ENCODE measurements around the gene AAMDC.

The AAMDC gene

GRCh38 chr11:77801477-77801876 is 19.5 kb upstream of the AAMDC start:
- Histone ChIP-seq H3K9ac (no peak overlapping the region), H3K9me3 (ENCODE audit: control insufficient read depth, low read length) (no peaks in the 10 kb centered on the region), H3K27ac (no peak overlapping the region), H3K79me2 (peaks cover 24% of the 10 kb centered on the region), H3K36me3 (ENCODE audit: control insufficient read depth, insufficient read depth, low read length) (no peaks in the 10 kb centered on the region), H3K4me1 (no peaks in the 10 kb centered on the region), H3K4me2 (ENCODE audit: low read length) (no peak overlapping the region), H3K27me3 (ENCODE audit: control insufficient read depth, insufficient read depth, low read length) (no peaks in the 10 kb centered on the region), H2AFZ (no peak overlapping the region), H3K4me3 (ENCODE audit: low read depth, low read length) (no peak overlapping the region)
- TF ChIP-seq CTCF (IDR thresholded peaks at IDR 0.05) = no peak

GRCh38 chr11:77806415-77806814 is 14.5 kb upstream of the AAMDC start:
- Histone ChIP-seq H3K79me2 (peaks cover 33% of the 10 kb centered on the region), H3K27ac (no peak overlapping the region), H2AFZ (no peak overlapping the region), H3K9ac (no peak overlapping the region), H3K4me1 (no peaks in the 10 kb centered on the region), H3K4me3 (ENCODE audit: low read depth, low read length) (no peak overlapping the region), H3K4me2 (ENCODE audit: low read length) (no peak overlapping the region), H3K36me3 (ENCODE audit: control insufficient read depth, insufficient read depth, low read length) (no peaks in the 10 kb centered on the region), H3K27me3 (ENCODE audit: control insufficient read depth, insufficient read depth, low read length) (no peaks in the 10 kb centered on the region), H3K9me3 (ENCODE audit: control insufficient read depth, low read length) (no peaks in the 10 kb centered on the region)
- no peak for TF ChIP-seq CTCF (IDR thresholded peaks at IDR 0.05)

- H3K79me2 ChIP-seq = peaks cover 34% of the 10 kb centered on the region
- H3K9ac ChIP-seq = no peak overlapping the region
- no peak overlapping the region for H2AFZ ChIP-seq
- no peaks in the 10 kb centered on the region for H3K9me3 ChIP-seq (ENCODE audit: control insufficient read depth, low read length)
- no peak for TF ChIP-seq CTCF (IDR thresholded peaks at IDR 0.05)
- H3K4me2 ChIP-seq (ENCODE audit: low read length) = no peak overlapping the region
- H3K27ac ChIP-seq = no peak overlapping the region
- H3K4me1 ChIP-seq = no peaks in the 10 kb centered on the region
- H3K27me3 ChIP-seq (ENCODE audit: control insufficient read depth, insufficient read depth, low read length) = no peaks in the 10 kb centered on the region
- no peaks in the 10 kb centered on the region for H3K36me3 ChIP-seq (ENCODE audit: control insufficient read depth, insufficient read depth, low read length)
- no peak overlapping the region for H3K4me3 ChIP-seq (ENCODE audit: low read depth, low read length)
Measured at GRCh38 chr11:77806993-77807392, 14.0 kb upstream of the AAMDC start.

DNA sequence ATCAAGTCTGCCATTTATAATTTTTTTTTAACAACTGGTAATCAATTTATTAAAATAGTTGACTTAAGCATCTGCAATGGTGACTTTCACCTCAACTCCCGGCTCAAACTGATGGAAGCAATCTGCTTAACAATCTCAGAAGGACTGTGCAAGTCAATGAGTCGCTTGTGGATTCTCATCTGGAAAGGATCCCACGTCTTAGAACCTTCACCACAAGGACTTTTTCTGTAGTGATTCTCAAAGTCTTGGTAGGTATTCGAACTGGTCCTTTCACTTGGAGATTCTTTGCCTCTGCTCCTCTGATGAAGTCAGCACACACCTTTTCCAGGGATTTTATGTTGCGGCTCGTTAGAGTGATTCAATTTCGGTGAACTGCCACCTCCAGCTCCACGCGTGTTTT is 7.7 kb upstream of the AAMDC start:
- no peak for TF ChIP-seq CTCF (IDR thresholded peaks at IDR 0.05)
- Histone ChIP-seq H3K27me3 (ENCODE audit: control insufficient read depth, insufficient read depth, low read length) (no peaks in the 10 kb centered on the region), H3K27ac (no peak overlapping the region), H2AFZ (no peak overlapping the region), H3K9me3 (ENCODE audit: control insufficient read depth, low read length) (no peaks in the 10 kb centered on the region), H3K4me2 (ENCODE audit: low read length) (no peak overlapping the region), H3K36me3 (ENCODE audit: control insufficient read depth, insufficient read depth, low read length) (no peaks in the 10 kb centered on the region), H3K4me3 (ENCODE audit: low read depth, low read length) (no peak overlapping the region), H3K4me1 (no peaks in the 10 kb centered on the region), H3K9ac (no peak overlapping the region), H3K79me2 (peaks cover 42% of the 10 kb centered on the region)

- Histone ChIP-seq H3K4me1 (peaks cover 5% of the 10 kb centered on the region), H3K27me3 (ENCODE audit: control insufficient read depth, insufficient read depth, low read length) (no peaks in the 10 kb centered on the region), H3K4me3 (ENCODE audit: low read depth, low read length) (no peak overlapping the region), H3K79me2 (peaks cover 44% of the 10 kb centered on the region), H2AFZ (no peak overlapping the region), H3K9ac (no peak overlapping the region), H3K36me3 (ENCODE audit: control insufficient read depth, insufficient read depth, low read length) (no peaks in the 10 kb centered on the region), H3K4me2 (ENCODE audit: low read length) (no peak overlapping the region), H3K27ac (no peak overlapping the region), H3K9me3 (ENCODE audit: control insufficient read depth, low read length) (no peaks in the 10 kb centered on the region)
- no peak for TF ChIP-seq CTCF (IDR thresholded peaks at IDR 0.05)
Measured at GRCh38 chr11:77814848-77815247, 6.1 kb upstream of the AAMDC start.

Measured in parathyroid adenoma (tissue), 2 donors.